Esophagus squamous epithelium (tissue), 4 donors: ENCODE measurements around the gene POM121C.
"Not testable (repeated sequence)": the region's sequence is repeated elsewhere in the genome, so short reads cannot be mapped to it uniquely, and the experiment has no call there.

Source experiments
- POLR2A ChIP-seq, 4 donors: fragments of 450-650 bp; IDR thresholded peaks; one replicate each; pipeline ENCODE4 v1.6.1; 2017; ENCODE audit warnings: antibody characterized with exemption in 4 of 4, mild to moderate bottlenecking in 4 of 4, moderate library complexity in 3 of 4
- TF ChIP-seq, protein P1 (sequence below), 6 experiments: fragments of 450-650 bp in 4 of 6; fragments of 200-600 bp in 2 of 6; sonication (generic) in 2 of 6; IDR thresholded peaks; one replicate each; pipeline ENCODE4 v1.5.1; 2016 to 2019; ENCODE audit warnings: antibody characterized with exemption in 6 of 6, mild to moderate bottlenecking in 4 of 6, moderate library complexity in 4 of 6

DNA sequence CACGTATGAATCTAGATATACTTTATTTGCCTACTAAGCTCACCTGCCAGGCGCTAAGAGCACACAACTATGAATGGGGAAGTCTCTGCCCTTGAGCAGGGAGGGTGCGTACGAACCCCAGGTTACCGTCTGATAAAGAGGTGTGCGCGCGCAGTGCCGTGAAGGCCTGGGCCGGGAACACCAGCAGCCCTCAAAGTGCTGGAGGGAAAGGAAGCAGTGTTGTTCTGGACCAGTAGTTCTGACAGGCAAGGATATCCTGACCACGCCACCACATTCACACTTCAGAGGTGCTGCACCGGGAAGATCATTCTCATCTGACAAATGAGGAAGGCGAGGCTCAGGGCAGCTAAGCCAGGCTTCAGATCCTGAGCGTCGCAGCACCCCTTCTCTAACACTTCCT lies 62.6 kb downstream of the POM121C start:
- TF ChIP-seq, protein P1, sequence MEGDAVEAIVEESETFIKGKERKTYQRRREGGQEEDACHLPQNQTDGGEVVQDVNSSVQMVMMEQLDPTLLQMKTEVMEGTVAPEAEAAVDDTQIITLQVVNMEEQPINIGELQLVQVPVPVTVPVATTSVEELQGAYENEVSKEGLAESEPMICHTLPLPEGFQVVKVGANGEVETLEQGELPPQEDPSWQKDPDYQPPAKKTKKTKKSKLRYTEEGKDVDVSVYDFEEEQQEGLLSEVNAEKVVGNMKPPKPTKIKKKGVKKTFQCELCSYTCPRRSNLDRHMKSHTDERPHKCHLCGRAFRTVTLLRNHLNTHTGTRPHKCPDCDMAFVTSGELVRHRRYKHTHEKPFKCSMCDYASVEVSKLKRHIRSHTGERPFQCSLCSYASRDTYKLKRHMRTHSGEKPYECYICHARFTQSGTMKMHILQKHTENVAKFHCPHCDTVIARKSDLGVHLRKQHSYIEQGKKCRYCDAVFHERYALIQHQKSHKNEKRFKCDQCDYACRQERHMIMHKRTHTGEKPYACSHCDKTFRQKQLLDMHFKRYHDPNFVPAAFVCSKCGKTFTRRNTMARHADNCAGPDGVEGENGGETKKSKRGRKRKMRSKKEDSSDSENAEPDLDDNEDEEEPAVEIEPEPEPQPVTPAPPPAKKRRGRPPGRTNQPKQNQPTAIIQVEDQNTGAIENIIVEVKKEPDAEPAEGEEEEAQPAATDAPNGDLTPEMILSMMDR (IDR thresholded peaks at IDR 0.05), result not testable (repeated sequence)
- not testable (repeated sequence) for TF ChIP-seq POLR2A (IDR thresholded peaks at IDR 0.05)
